Vagina (tissue), 2 donors: ENCODE results near the gene GNAO1. TPM values are rescaled to one million over a fixed set of nuclear protein-coding genes. Genes with fewer than 3 reads are reported as not detected.

Source experiments
- DNase-seq, 2 donors: peaks; one replicate each; pipeline ENCODE4 v3.0.0-alpha.2; 2017; ENCODE audit errors: extremely low spot score in 2 of 2
- H3K27ac ChIP-seq: fragments of 200-600 bp; sonication (generic); one replicate; pipeline ENCODE4 v1.5.1; 2019
- H3K27me3 ChIP-seq: fragments of 200-600 bp; sonication (generic); one replicate; pipeline ENCODE4 v1.5.1; 2019
- H3K36me3 ChIP-seq, 2 donors: fragments of 200-600 bp; sonication (generic); one replicate each; pipeline ENCODE4 v1.5.1; 2017 to 2019
- H3K4me1 ChIP-seq: fragments of 200-600 bp; sonication (generic); one replicate; pipeline ENCODE4 v1.5.1; 2019
- H3K4me3 ChIP-seq, 2 donors: fragments of 200-600 bp; sonication (generic); 1 replicate in 1 of 2; 2 replicates in 1 of 2; pipeline ENCODE4 v1.5.1; 2016 to 2019
- H3K9me3 ChIP-seq: fragments of 200-600 bp; sonication (generic); one replicate; pipeline ENCODE4 v1.5.1; 2019
- CTCF ChIP-seq, 3 experiments: fragments of 450-650 bp in 2 of 3; fragments of 200-600 bp in 1 of 3; sonication (generic) in 1 of 3; IDR thresholded peaks; one replicate each; pipeline ENCODE4 v1.5.1; 2017 to 2019; ENCODE audit warnings: antibody characterized with exemption in 3 of 3, mild to moderate bottlenecking in 2 of 3, moderate library complexity in 2 of 3
- POLR2A ChIP-seq, 2 donors: fragments of 450-650 bp; IDR thresholded peaks; one replicate each; pipeline ENCODE4 v1.6.1; 2017; ENCODE audit warnings: antibody characterized with exemption in 2 of 2, mild to moderate bottlenecking in 2 of 2, moderate library complexity in 2 of 2
- POLR2AphosphoS5 ChIP-seq, 2 donors: sonication (generic); formaldehyde crosslinking; IDR thresholded peaks; one replicate each; pipeline ENCODE4 v1.9.0; 2017; ENCODE audit warnings: antibody characterized with exemption in 2 of 2, mild to moderate bottlenecking in 2 of 2, low read depth in 1 of 2; ENCODE audit not compliant: insufficient read depth in 1 of 2
- intact Hi-C: fragments of 100-400 bp; cut with DNase I; formaldehyde crosslinking; loops from one replicate; pipeline ENCODE4 v1.15.1; 2023
- total RNA-seq: library from RNA; depleted of rRNA; stranded (reverse); fragments of >200 nt; gene quantifications from one replicate; pipeline ENCODE4 v1.2.3, GENCODE V29; 2016

GNAO1 gene
- total RNA-seq, 1 donor from 2014 or later, result 16.2 TPM

GRCh38 chr16:56237451-56237930 is 46.2 kb downstream of the GNAO1 start:
- H3K4me3 ChIP-seq, result no peak overlapping the region
- H3K4me1 ChIP-seq, result no peaks in the 10 kb centered on the region
- H3K27ac ChIP-seq, result no peak overlapping the region
- no peak for TF ChIP-seq POLR2A (IDR thresholded peaks at IDR 0.05)
- no peak for TF ChIP-seq POLR2AphosphoS5 (IDR thresholded peaks at IDR 0.05; ENCODE audit: insufficient read depth in 1 of 2, low read depth in 1 of 2)
- TF ChIP-seq CTCF (IDR thresholded peaks at IDR 0.05), result no peak
- intact Hi-C loops, result no loop called here
- H3K9me3 ChIP-seq, result no peaks in the 10 kb centered on the region
- no peak for DNase-seq
- H3K36me3 ChIP-seq, result no peaks in the 10 kb centered on the region
- no peaks in the 10 kb centered on the region for H3K27me3 ChIP-seq

DNA sequence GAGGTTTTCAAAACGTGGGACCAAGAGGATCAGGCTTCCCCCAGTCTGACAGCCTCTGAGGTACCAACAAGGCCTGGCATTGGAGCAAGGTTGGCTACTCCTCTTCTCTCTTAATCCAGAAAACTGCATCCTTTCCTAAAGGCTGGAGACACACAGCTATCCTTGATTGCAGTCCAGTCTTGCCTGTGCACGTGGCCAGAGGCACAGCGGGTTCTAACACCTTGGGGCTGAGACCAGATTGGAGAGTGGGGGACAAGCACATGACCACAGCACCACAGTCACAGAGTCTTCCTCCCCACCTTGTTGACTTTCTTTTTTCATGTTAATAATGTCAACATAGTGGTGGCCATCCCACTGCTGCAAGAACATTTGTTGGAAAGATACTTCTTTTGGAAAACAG is 46.9 kb downstream of the GNAO1 start:
- Histone ChIP-seq H3K4me3 (no peak overlapping the region), H3K27ac (no peak overlapping the region), H3K4me1 (no peaks in the 10 kb centered on the region), H3K36me3 (no peaks in the 10 kb centered on the region), H3K9me3 (no peaks in the 10 kb centered on the region), H3K27me3 (no peaks in the 10 kb centered on the region)
- DNase-seq, result no peak
- intact Hi-C loops, result no loop called here
- TF ChIP-seq POLR2AphosphoS5 (IDR thresholded peaks at IDR 0.05; ENCODE audit: insufficient read depth in 1 of 2, low read depth in 1 of 2) (no peak), CTCF (IDR thresholded peaks at IDR 0.05) (no peak), POLR2A (IDR thresholded peaks at IDR 0.05) (no peak)

- intact Hi-C loops, result no loop called here
- Histone ChIP-seq H3K9me3 (no peaks in the 10 kb centered on the region), H3K27ac (no peak overlapping the region), H3K36me3 (no peaks in the 10 kb centered on the region), H3K27me3 (no peaks in the 10 kb centered on the region), H3K4me1 (peaks cover 17% of the 10 kb centered on the region), H3K4me3 (no peak overlapping the region)
- TF ChIP-seq POLR2AphosphoS5 (IDR thresholded peaks at IDR 0.05; ENCODE audit: insufficient read depth in 1 of 2, low read depth in 1 of 2) (no peak), POLR2A (IDR thresholded peaks at IDR 0.05) (no peak), CTCF (IDR thresholded peaks at IDR 0.05) (no peak)
- no peak for DNase-seq
These were observed 50.3 kb downstream of the GNAO1 start for GRCh38 chr16:56241596-56241995.

GRCh38 chr16:56242740-56243139 is 51.5 kb downstream of the GNAO1 start:
- peaks cover 17% of the 10 kb centered on the region for H3K4me1 ChIP-seq
- H3K36me3 ChIP-seq, result no peaks in the 10 kb centered on the region
- no peak overlapping the region for H3K27ac ChIP-seq
- H3K9me3 ChIP-seq, result no peaks in the 10 kb centered on the region
- no peak for TF ChIP-seq POLR2A (IDR thresholded peaks at IDR 0.05)
- no peak for TF ChIP-seq CTCF (IDR thresholded peaks at IDR 0.05)
- no peak for TF ChIP-seq POLR2AphosphoS5 (IDR thresholded peaks at IDR 0.05; ENCODE audit: insufficient read depth in 1 of 2, low read depth in 1 of 2)
- no peak for DNase-seq
- H3K27me3 ChIP-seq, result no peaks in the 10 kb centered on the region
- H3K4me3 ChIP-seq, result no peak overlapping the region
- intact Hi-C loops, result no loop called here

DNA sequence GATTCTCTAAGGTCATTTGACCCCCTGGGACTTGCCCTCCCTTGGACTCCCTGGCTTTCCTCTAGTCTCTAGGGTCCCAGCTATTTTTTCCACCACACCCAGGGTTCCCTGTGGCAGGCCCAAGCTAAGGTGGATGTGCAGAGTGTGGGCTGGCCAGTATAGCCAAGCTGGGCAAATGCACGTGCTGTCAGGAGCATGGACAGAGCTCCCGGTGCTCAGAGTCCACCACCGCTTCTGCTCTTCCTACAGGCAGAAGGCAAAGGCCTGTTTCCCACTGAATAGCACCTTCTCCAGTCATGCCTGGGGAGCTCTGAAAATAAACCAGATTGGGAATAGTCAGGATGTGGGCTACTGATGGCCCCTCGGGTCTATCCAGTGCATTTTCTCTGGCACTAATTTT is 53.3 kb downstream of the GNAO1 start:
- intact Hi-C loops, result no loop called here
- Histone ChIP-seq H3K9me3 (no peaks in the 10 kb centered on the region), H3K27ac (no peak overlapping the region), H3K27me3 (no peaks in the 10 kb centered on the region), H3K4me1 (peaks cover 17% of the 10 kb centered on the region), H3K4me3 (no peak overlapping the region), H3K36me3 (no peaks in the 10 kb centered on the region)
- no peak for TF ChIP-seq POLR2A (IDR thresholded peaks at IDR 0.05)
- no peak for TF ChIP-seq POLR2AphosphoS5 (IDR thresholded peaks at IDR 0.05; ENCODE audit: insufficient read depth in 1 of 2, low read depth in 1 of 2)
- TF ChIP-seq CTCF (IDR thresholded peaks at IDR 0.05), result no peak
- DNase-seq, result no peak
